ENCODE results near the gene RDH5.

GRCh38 chr12:55694188-55694515 lies 26.0 kb upstream of the RDH5 start:
- TF ChIP-seq, protein P1, sequence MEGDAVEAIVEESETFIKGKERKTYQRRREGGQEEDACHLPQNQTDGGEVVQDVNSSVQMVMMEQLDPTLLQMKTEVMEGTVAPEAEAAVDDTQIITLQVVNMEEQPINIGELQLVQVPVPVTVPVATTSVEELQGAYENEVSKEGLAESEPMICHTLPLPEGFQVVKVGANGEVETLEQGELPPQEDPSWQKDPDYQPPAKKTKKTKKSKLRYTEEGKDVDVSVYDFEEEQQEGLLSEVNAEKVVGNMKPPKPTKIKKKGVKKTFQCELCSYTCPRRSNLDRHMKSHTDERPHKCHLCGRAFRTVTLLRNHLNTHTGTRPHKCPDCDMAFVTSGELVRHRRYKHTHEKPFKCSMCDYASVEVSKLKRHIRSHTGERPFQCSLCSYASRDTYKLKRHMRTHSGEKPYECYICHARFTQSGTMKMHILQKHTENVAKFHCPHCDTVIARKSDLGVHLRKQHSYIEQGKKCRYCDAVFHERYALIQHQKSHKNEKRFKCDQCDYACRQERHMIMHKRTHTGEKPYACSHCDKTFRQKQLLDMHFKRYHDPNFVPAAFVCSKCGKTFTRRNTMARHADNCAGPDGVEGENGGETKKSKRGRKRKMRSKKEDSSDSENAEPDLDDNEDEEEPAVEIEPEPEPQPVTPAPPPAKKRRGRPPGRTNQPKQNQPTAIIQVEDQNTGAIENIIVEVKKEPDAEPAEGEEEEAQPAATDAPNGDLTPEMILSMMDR (conservative IDR thresholded peaks at IDR 0.05) = no peak
- no peak for TF ChIP-seq EZH2 (IDR thresholded peaks at IDR 0.05; ENCODE audit: low read depth)
